Mesendoderm (in vitro differentiated cells): Measurements from ENCODE around the gene IL7R.
A peak's percentile ranks its signal among the peaks of the same experiment; 100 is the strongest.

Source experiments
- DNase-seq: peaks from one replicate; pipeline ENCODE4 v3.0.0; 2013
- H2AK5ac ChIP-seq: 2 replicates; pipeline ENCODE4 v1.6.1; 2013; ENCODE audit warnings: low read length, inconsistent platforms
- H2BK120ac ChIP-seq: 2 replicates; pipeline ENCODE4 v1.6.1; 2013; ENCODE audit warnings: low read depth, mild to moderate bottlenecking, low read length, moderate library complexity, mixed read lengths
- H2BK15ac ChIP-seq: replicated peaks from 2 replicates; pipeline ENCODE4 v1.6.1; 2013; ENCODE audit warnings: low read depth, mild to moderate bottlenecking, moderate library complexity
- H2BK5ac ChIP-seq: 2 replicates; pipeline ENCODE4 v1.6.1; 2013; ENCODE audit warnings: low read length, inconsistent platforms
- H3K18ac ChIP-seq: 2 replicates; pipeline ENCODE4 v1.6.1; 2013; ENCODE audit warnings: mild to moderate bottlenecking, low read length, mixed read lengths
- H3K23ac ChIP-seq: one replicate; pipeline ENCODE4 v1.6.1; 2013; ENCODE audit warnings: low read length
- H3K27ac ChIP-seq: 2 replicates; pipeline ENCODE4 v1.5.1; 2013; ENCODE audit warnings: low read depth, mild to moderate bottlenecking, inconsistent platforms, low read length, moderate library complexity
- H3K27me3 ChIP-seq: 2 replicates; pipeline ENCODE4 v1.6.1; 2013; ENCODE audit warnings: low read length, control low read depth, mild to moderate bottlenecking, inconsistent platforms; ENCODE audit not compliant: insufficient read depth, poor library complexity
- H3K36me3 ChIP-seq: 2 replicates; pipeline ENCODE4 v1.6.1; 2013; ENCODE audit warnings: low read length, inconsistent platforms; ENCODE audit not compliant: control insufficient read depth, insufficient read depth
- H3K4ac ChIP-seq: one replicate; pipeline ENCODE4 v1.6.1; 2013; ENCODE audit warnings: low read depth, mild to moderate bottlenecking, low read length, moderate library complexity
- H3K4me1 ChIP-seq: 2 replicates; pipeline ENCODE4 v1.6.1; 2013; ENCODE audit warnings: low read depth, low read length, inconsistent platforms; ENCODE audit not compliant: control insufficient read depth
- H3K4me2 ChIP-seq: 2 replicates; pipeline ENCODE4 v1.6.1; 2013; ENCODE audit warnings: low read length
- H3K4me3 ChIP-seq: 2 replicates; pipeline ENCODE4 v1.5.1; 2013; ENCODE audit warnings: mild to moderate bottlenecking, low read length
- H3K56ac ChIP-seq: one replicate; pipeline ENCODE4 v1.6.1; 2013; ENCODE audit warnings: low read length
- H3K79me1 ChIP-seq: 2 replicates; pipeline ENCODE4 v1.6.1; 2013; ENCODE audit warnings: low read length, inconsistent platforms
- H3K79me2 ChIP-seq: 2 replicates; pipeline ENCODE4 v1.6.1; 2013; ENCODE audit warnings: mild to moderate bottlenecking, low read length; ENCODE audit not compliant: control insufficient read depth, insufficient read depth
- H3K9ac ChIP-seq: 2 replicates; pipeline ENCODE4 v1.6.1; 2013; ENCODE audit warnings: low read length, inconsistent platforms
- H4K5ac ChIP-seq: one replicate; pipeline ENCODE4 v1.6.1; 2013; ENCODE audit warnings: low read length
- H4K8ac ChIP-seq: one replicate; pipeline ENCODE4 v1.6.1; 2013; ENCODE audit warnings: low read depth, mild to moderate bottlenecking, control low read depth, low read length, moderate library complexity
- WGBS: extraction: QIAGEN DNeasy Blood & Tissue Kit; methylation state at CpG from one replicate; pipeline ENCODE4 v1.1.7; 2013; ENCODE audit warnings: low lambda C conversion rate, missing lambda C conversion rate; ENCODE audit not compliant: insufficient coverage; ENCODE audit errors: extremely low coverage; 5-methylcytosine and 5-hydroxymethylcytosine counted together

IL7R gene

GRCh38 chr5:35879649-35880048, 23.0 kb downstream of the IL7R start:
- H3K79me2 ChIP-seq, result no peaks in the 10 kb centered on the region
- H3K36me3 ChIP-seq, result no peaks in the 10 kb centered on the region
- H4K5ac ChIP-seq, result no peak overlapping the region

GRCh38 chr5:35880156-35880555, 23.5 kb downstream of the IL7R start:
- WGBS, result no CpG with 5 or more reads among the region's 1 CpG
- H2BK120ac ChIP-seq, result no peak overlapping the region

More at GRCh38 chr5:35879649-35880048, 23.0 kb downstream of the IL7R start:
- no peak overlapping the region for H3K27ac ChIP-seq
- H2BK120ac ChIP-seq, result no peak overlapping the region
- no peak overlapping the region for H4K8ac ChIP-seq
- no peak overlapping the region for H3K4me2 ChIP-seq
- no peak overlapping the region for H2BK15ac ChIP-seq
- no peak overlapping the region for H3K23ac ChIP-seq
- no peak overlapping the region for H3K9ac ChIP-seq
- no peaks in the 10 kb centered on the region for H3K4me1 ChIP-seq
- no peak overlapping the region for H2BK5ac ChIP-seq
- H3K4me3 ChIP-seq, result no peak overlapping the region
- no peaks in the 10 kb centered on the region for H3K79me1 ChIP-seq
- no peak overlapping the region for H3K18ac ChIP-seq
- H3K27me3 ChIP-seq, result no peaks in the 10 kb centered on the region
- no peak overlapping the region for H3K4ac ChIP-seq
- H2AK5ac ChIP-seq, result no peak overlapping the region
- H3K56ac ChIP-seq, result no peak overlapping the region
- DNase-seq, result no peak

GRCh38 chr5:35881758-35882157, 25.1 kb downstream of the IL7R start:
- Histone ChIP-seq H3K27me3 (no peaks in the 10 kb centered on the region), H2BK5ac (no peak overlapping the region), H3K79me1 (no peaks in the 10 kb centered on the region), H2BK120ac (no peak overlapping the region), H3K56ac (no peak overlapping the region), H4K5ac (no peak overlapping the region), H3K4me3 (no peak overlapping the region), H3K27ac (no peak overlapping the region), H3K4ac (no peak overlapping the region), H2BK15ac (no peak overlapping the region), H3K36me3 (no peaks in the 10 kb centered on the region), H4K8ac (no peak overlapping the region), H2AK5ac (no peak overlapping the region), H3K9ac (no peak overlapping the region), H3K4me2 (no peak overlapping the region), H3K23ac (no peak overlapping the region), H3K18ac (no peak overlapping the region), H3K4me1 (no peaks in the 10 kb centered on the region), H3K79me2 (no peaks in the 10 kb centered on the region)
- no CpG with 5 or more reads among the region's 2 CpGs for WGBS
- DNase-seq, result no peak

More at GRCh38 chr5:35880156-35880555, 23.5 kb downstream of the IL7R start:
- Histone ChIP-seq H3K56ac (no peak overlapping the region), H3K18ac (no peak overlapping the region), H2BK15ac (no peak overlapping the region), H3K4me2 (no peak overlapping the region), H3K4ac (no peak overlapping the region), H3K79me2 (no peaks in the 10 kb centered on the region), H3K4me3 (no peak overlapping the region), H3K4me1 (no peaks in the 10 kb centered on the region), H3K79me1 (no peaks in the 10 kb centered on the region), H3K27me3 (no peaks in the 10 kb centered on the region), H3K36me3 (no peaks in the 10 kb centered on the region), H4K8ac (no peak overlapping the region), H2AK5ac (no peak overlapping the region), H3K23ac (no peak overlapping the region), H4K5ac (no peak overlapping the region), H2BK5ac (no peak overlapping the region), H3K27ac (no peak overlapping the region), H3K9ac (no peak overlapping the region)
- DNase-seq, result no peak

- no peaks in the 10 kb centered on the region for H3K79me1 ChIP-seq
- no peak overlapping the region for H2BK5ac ChIP-seq
- DNase-seq, result peak; percentile 94
- H3K4me3 ChIP-seq, result no peak overlapping the region
- H3K36me3 ChIP-seq, result no peaks in the 10 kb centered on the region
- H3K79me2 ChIP-seq, result no peaks in the 10 kb centered on the region
- no peak overlapping the region for H3K18ac ChIP-seq
- H2AK5ac ChIP-seq, result no peak overlapping the region
- H2BK15ac ChIP-seq, result no peak overlapping the region
- H3K23ac ChIP-seq, result no peak overlapping the region
- no peak overlapping the region for H3K27ac ChIP-seq
- no peaks in the 10 kb centered on the region for H3K27me3 ChIP-seq
- no peak overlapping the region for H3K9ac ChIP-seq
- H3K4me1 ChIP-seq, result no peaks in the 10 kb centered on the region
- H3K56ac ChIP-seq, result no peak overlapping the region
- H2BK120ac ChIP-seq, result no peak overlapping the region
- no peak overlapping the region for H3K4me2 ChIP-seq
- no peak overlapping the region for H4K5ac ChIP-seq
- no peak overlapping the region for H4K8ac ChIP-seq
- H3K4ac ChIP-seq, result no peak overlapping the region
- no CpG with 5 or more reads among the region's 1 CpG for WGBS
Measured at GRCh38 chr5:35884191-35884769, 27.6 kb downstream of the IL7R start.

- Histone ChIP-seq H4K5ac (no peak overlapping the region), H3K56ac (no peak overlapping the region), H3K9ac (no peak overlapping the region), H3K79me2 (no peaks in the 10 kb centered on the region), H3K4me3 (no peak overlapping the region), H2AK5ac (peak overlapping the region; percentile 49), H2BK15ac (no peak overlapping the region), H3K4me1 (no peaks in the 10 kb centered on the region), H2BK5ac (no peak overlapping the region), H3K79me1 (no peaks in the 10 kb centered on the region), H3K18ac (peak overlapping the region; percentile 51), H2BK120ac (no peak overlapping the region), H3K27me3 (no peaks in the 10 kb centered on the region), H3K4me2 (no peak overlapping the region), H3K4ac (no peak overlapping the region), H4K8ac (no peak overlapping the region), H3K23ac (no peak overlapping the region), H3K36me3 (no peaks in the 10 kb centered on the region), H3K27ac (no peak overlapping the region)
- no peak for DNase-seq
Measured at GRCh38 chr5:35884773-35885172, 28.1 kb downstream of the IL7R start.

GRCh38 chr5:35886381-35886780, 29.7 kb downstream of the IL7R start:
- no peaks in the 10 kb centered on the region for H3K36me3 ChIP-seq
- H3K79me1 ChIP-seq, result no peaks in the 10 kb centered on the region
- H2BK120ac ChIP-seq, result no peak overlapping the region
- H4K8ac ChIP-seq, result no peak overlapping the region
- no peak overlapping the region for H3K23ac ChIP-seq
- no peak overlapping the region for H2BK15ac ChIP-seq
- H3K4me3 ChIP-seq, result no peak overlapping the region
- no CpG with 5 or more reads among the region's 3 CpGs for WGBS
- no peak overlapping the region for H4K5ac ChIP-seq
- no peaks in the 10 kb centered on the region for H3K27me3 ChIP-seq
- H3K27ac ChIP-seq, result no peak overlapping the region
- H3K79me2 ChIP-seq, result no peaks in the 10 kb centered on the region
- no peak overlapping the region for H3K4me2 ChIP-seq
- H2BK5ac ChIP-seq, result no peak overlapping the region
- DNase-seq, result no peak
- no peak overlapping the region for H3K9ac ChIP-seq
- H3K4me1 ChIP-seq, result no peaks in the 10 kb centered on the region
- H2AK5ac ChIP-seq, result no peak overlapping the region
- no peak overlapping the region for H3K4ac ChIP-seq
- no peak overlapping the region for H3K18ac ChIP-seq
- H3K56ac ChIP-seq, result no peak overlapping the region
